CD4-positive, alpha-beta T cell treated with Interleukin-1 beta for 1 hour (primary cell): Measurements from ENCODE around the gene ST3GAL3.

Experiments
- DNase-seq, 2 donors: peaks; one replicate each; pipeline ENCODE4 v3.0.0-alpha.2; 2020 to 2022

The ST3GAL3 gene

DNA sequence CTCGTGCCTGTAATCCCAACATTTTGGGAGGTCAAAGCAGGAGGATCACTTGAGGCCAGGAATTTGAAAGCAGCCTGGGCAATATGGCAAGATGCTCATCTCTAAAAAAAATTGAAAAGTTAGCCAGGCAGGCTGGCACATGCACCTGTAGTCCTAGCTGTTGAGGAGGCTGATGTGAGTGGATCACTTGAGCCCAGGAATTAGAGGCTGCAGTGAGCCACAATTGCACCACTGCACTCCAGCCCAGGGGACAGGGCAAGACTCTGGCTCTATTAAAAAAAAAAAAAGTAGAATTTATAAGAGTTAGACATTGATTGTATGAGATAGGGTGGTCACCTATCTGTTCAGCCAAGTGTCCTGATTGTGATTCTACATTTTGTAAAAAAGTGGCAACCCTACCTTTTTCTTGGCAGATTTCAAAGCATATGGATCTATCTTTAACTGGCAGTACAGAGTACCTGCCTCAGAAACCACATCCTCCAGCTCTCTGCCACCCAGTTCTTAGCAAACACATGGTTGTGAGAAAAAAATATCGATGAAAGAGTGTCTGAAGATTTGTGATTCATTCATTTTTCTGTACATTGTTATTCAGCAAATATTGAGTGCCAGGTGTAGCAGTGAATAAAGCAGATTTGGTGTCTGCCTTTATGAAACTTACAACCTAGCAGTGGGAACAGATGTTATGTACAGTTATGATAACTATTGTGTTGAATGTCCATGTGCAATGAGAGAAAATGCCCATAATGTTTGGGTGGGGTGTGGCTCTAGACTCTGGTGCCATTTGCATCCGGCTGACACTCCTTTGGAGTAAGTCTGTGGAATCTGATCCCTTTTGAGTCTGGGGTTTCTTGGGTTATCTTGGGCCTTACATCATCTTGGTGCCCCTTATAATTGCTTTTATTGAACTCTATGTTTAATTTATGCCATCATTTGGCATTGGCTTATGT, 82.5 kb downstream of the ST3GAL3 start:
- DNase-seq: peak in 1 of 2 donors; percentile 4

DNA sequence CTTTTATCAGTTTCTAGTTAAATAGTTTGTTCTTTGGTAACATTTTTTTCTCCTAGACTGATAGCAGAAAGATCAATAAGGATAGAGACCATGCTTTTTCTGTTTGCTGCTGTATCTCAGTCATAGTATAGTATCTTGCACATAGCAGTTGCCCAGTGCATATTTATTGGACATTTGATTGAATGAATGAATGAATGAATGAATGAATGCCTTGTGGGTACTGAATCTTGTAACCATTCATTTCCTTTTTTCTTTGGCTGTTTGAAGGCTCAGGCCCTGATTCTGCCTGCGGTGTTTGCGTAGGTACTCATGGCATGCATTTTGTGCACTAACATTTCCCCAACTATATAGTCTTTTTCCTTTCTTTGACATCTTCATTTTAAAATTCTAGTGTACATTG, 83.9 kb downstream of the ST3GAL3 start:
- DNase-seq: no peak

DNA sequence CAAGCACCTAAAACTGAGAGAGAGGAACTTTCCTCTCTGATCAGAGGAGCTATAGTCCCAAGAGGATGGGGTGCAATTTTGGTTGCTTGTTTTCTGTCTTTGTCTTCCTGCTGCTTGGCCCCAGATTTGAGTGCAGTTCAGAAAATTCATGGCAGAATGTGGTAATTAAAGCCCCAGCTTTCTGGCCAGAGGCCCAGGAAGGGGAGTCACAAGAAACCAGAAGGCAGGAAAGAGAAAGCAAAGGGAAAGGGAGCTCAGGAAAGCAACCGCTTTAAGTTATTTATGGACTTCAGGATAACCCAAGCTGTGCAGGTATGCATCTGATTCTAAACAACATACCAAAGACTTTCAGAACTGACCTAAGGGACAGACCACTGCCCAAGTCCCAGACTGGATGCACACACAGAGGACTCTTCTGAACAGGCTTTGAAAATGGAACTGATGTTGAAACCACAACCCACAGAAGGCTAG, 88.8 kb downstream of the ST3GAL3 start:
- DNase-seq: no peak

DNA sequence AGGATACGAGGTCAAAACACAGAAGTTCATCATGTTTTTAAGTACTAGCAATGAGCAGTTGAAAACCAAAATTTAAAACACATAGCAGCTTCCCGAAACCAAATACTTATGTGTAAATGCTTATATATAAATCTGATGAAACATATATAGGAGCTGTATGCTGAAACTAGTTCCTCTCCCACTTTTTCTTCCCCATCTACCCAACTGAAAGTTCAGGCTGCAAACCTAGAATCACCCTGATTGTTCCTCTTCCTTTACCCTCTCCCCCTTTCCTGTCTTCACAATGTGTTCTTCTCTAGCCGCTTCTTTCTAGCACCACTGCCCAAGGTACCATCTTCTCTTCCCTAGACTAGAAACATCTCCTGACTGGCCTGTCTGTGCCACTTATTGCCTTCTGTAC, 90.6 kb downstream of the ST3GAL3 start:
- DNase-seq: no peak

DNA sequence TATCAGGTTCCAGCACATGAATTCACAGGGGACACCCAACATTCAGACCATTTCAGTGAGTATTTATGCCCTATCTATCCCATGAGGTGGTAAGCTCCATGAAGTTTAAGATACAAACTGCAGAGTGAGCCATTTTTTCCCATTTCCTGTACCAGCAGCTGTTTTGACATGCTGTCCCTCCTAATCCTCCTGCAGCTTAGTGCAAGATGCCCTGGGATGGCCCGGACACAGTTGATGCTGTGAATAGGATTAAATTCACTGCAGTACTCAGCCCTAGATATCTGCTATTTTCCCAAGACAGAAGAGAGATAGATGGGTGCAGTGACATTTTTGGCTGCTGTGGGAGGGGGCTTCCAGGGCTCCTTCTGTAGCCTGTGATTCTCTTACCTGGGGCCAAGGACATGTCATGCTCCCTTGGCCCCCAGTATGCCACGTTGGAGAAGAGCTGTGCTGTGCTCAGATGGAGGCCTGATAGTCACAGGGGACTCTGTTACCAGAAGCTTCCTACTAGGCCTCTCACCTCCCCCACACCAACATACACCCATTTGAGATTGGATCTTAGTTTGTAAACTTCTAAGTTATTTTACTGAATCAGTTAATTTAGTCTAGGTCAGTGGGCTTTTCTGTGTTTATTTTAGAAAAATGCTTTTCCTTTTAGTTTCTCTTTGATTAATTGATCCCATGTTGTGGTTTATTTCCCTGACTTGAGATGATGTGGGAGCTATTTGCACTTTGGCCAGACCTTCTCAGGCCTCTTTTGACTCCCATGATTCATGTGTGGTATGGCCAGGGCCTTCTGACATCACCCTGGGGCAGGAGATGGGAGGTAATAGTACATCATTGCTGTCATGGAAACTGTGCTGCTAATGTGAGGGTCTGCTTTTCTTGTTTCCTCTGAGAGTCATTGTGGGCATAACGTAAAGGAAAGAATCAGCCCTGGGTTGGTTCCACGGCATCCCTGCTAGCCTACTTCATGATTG, 92.6 kb downstream of the ST3GAL3 start:
- DNase-seq: no peak

DNA sequence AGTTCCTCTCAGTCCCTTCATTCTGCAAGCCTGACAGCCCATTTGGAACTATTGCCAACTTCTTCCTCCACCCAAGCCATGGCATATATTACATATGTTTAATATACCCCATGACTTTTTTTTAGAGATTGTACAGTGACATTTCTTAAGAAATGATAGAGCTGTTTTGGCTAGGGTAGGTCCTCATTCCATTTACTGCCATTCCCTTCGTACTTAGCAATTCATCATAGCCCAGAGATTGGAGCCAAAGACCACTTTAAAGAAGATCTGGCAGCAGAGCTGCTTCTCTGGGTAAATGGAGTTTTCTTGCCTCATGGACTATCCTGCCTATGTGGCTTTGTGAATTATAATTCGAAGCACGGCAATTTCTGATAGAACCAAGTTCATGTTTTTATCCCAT, 93.4 kb downstream of the ST3GAL3 start:
- no peak for DNase-seq

DNA sequence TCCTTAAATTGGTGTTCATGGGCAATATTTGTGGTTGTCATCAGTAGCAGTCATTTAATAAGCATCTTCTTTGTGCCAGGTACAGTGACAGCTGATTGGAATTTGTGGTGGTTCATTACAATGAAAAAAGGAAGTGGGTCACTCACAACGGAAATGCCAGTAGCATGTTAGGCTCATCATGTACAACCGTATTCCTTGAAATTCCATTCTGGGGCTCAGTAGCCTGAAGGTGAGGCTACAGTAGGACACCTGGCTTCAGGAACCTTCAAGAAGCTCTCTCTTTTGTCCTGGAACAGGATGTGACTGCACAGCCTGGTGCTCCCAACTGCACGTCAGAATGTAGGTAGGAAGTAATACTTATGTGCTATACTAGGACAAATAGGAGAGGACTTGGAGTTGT, 93.9 kb downstream of the ST3GAL3 start:
- no peak for DNase-seq

DNA sequence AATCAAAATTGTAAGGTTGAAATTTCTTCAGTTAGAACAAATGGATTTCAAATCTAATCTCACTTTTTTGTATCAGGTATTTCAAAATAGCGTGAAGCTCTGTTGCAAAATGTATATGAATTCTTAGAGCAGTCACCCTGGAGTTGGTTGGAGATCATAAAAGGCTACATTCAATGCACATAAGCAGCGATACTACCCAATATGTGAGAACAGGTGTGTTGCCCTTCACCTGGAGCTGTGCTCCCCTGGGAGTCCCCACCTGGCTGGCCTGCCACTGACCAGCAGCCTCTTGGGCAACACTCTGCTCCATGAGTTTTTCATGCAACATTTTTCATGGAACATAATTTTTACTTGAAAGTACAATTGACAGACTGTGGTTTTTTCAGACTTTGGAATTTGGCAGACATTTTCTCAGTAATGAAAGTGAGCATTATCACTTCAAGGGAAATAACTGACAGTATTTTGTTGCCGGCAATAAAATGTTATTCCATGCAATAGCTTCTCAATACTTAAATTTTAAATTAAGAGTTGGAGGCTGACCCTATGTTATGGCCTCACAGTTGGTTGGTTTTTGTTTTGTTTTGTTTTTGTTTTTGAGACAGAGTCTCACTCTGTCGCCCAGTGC, 95.1 kb downstream of the ST3GAL3 start:
- no peak for DNase-seq

DNA sequence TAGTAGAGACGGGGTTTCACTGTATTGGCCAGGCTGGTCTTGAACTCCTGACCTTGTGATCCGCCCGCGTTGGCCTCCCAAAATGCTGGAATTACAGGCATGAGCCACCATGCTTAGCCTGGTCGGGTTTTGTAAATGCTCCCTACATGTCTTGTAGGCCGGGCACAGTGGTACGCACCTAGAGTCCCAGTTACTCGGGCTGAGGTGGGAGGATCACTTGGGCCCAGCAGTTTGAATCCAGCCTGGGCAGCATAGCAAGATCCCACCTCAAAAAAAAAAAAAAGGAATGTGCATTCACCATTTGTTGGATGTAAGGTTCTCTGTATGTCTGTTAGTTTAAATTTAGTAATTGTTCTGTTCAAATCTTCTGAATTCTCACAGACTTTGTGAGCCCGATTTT, 95.8 kb downstream of the ST3GAL3 start:
- DNase-seq: no peak

DNA sequence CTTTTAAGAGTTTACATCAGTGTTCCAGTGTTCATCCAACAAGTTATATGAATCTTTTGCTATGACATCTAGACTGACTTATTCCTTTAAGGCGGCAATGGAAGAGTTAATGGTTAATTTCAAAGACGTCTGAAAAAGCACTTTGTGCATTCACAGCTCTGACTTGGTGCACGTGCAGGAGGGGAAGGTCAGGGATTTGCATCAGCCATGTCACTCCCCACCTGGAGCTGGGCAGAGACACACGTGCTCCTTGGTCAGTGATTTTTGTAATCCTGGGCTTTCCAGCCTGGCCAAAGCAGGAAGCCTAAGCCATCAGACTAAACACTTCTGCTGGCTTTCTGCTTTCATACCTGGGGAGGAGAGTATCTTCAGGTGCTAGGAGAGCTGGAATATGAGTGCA, 96.3 kb downstream of the ST3GAL3 start:
- no peak for DNase-seq

DNA sequence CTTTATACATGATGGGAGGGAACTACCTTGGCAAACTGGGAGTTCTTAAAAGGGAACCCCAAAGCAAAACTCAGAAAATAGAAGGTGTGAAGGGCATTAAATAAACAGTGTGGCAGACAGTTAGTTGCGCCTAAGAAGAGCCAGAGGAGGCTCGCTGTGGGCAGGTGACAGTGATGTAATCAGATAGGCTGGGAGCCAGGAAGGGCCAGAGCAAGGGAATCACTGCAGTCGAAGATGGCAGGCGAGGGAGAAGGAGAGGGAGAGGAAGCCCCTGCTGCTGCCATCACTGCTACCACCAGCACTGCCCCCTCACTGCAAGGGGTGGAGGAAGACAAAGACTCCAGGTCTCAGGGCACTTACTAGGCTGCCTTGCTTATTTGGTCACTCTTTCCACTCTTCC, 97.2 kb downstream of the ST3GAL3 start:
- DNase-seq: no peak

DNA sequence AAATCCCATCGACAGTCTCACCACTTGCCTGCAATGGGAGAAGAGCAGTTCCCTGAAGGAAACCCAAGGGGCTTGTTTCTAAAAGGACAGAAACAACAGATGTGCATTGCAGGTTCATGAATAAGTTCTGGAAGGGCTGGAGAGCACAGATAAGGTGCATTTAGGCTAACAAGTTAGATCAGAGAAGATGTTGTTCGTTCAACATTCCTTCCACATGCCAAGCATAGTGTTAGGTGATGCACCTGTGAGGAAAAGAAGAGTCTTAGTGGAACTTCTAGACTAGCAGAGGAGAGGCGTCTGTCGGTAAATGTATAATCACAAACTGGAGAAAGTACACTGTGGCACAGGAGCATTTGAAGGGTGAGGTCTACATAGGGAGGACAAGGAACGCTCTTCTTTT, 98.0 kb downstream of the ST3GAL3 start:
- DNase-seq: no peak

DNA sequence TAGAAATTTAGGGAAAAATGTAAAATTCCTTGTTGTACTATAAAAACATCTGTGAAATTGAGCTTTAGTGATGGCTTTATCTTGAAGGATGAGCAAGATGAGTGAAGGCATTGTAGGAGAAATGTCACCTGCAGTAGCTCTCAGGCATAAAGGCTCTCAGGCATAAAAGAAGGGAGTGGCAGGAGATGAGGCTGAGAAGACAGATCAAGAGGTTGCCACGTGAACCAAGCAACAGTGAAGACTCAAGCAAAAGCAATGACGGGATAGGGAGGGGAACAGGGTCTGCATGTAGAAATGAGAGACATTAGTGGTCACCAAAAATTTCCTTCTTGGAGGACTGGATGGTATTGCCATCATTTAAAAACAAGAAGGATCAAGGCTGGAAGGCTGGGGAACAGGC, 98.8 kb downstream of the ST3GAL3 start:
- no peak for DNase-seq

DNA sequence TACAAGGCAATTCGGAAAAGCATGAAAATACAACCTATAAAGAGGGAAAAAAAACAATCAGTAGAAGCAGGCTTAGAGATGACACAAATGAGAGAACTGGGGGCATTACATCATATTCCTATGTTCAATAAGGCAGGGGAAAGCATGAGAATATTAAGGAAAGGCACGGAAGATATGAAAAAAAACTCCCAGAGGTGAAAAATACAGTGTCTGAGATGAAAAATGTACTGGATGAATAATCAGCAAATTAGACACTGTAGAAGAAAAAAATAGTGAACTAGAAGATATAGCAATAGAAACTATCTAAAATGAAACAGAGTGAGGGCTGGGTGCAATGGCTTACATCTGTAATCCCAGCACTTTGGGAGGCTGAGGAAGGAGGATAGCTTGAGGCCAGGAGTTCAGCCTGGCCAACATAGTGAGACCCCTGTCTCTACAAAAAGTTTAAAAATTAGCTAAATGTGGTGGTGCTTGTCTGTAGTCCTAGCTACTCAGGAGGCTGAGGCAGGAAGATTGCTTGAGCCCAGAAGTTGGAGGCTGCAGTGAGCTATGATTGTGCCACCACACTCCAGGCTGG, 101.8 kb downstream of the ST3GAL3 start:
- DNase-seq: no peak

DNA sequence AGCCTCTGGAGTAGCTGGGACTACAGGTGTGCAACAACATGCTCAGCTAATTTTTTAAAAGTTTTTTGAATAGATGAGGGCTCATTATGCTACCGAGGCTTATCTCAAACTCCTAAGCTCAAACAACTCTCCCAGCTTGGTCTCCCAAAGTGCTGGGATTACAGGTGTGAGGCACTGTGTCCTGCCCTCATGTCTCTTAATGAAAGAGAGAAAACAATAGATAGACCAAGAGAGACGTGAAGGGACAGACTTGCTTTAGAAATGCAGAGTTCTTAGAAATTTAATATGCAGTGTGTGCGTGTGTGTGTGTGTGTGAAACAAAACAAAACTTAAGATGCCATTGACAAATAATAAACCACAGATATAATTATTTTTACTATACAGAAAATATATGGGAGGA, 105.2 kb downstream of the ST3GAL3 start:
- DNase-seq: no peak

DNA sequence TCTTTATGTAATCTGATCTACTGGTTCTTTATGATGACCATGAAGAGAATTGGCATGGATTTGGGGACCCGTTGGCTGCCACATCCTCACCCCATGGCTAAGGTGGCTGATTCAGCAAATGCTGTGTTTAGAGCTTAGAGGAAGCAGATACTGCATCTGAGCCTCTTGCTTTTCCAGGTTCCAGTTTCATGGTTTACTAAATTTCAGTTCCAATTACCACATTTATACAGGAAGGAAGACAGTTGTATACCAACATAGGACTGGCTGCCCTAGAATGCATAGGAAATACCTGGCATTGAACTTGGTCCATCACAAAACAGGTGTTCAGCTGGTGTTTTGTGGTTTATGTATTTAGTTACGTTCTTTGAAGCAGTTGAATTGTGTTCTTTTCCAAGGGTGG, 107.1 kb downstream of the ST3GAL3 start:
- no peak for DNase-seq

DNA sequence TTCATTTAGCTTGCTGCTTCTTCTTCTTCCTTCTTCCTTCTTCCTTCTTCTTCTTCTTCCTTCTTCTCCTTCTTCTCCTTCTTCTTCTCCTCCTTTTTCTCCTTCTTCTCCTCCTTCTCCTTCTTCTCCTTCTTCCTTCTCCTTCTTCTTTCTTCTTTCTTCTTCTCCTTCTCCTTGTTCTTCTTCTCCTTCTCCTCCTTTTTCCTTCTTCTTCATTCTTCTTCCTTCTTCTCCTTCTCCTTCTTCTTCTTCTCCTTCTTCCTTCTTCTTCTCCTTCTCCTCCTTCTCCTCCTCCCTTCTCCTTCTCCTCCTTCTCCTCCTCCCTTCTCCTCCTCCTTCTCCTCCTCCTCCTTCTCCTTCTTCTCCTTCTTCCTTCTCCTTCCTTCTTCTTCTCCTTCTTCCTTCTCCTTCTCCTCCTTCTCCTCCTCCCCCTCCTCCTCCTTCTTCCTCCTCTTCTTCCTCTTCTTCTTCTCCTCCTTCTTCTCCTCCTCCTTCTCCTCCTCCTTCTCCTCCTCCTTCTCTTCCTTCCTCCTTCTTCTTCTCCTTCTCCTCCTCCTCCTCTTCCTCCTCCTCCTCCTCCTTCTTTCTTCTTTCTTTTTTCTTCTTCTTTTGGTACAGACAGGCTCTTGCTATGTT, 110.1 kb downstream of the ST3GAL3 start:
- no peak for DNase-seq

DNA sequence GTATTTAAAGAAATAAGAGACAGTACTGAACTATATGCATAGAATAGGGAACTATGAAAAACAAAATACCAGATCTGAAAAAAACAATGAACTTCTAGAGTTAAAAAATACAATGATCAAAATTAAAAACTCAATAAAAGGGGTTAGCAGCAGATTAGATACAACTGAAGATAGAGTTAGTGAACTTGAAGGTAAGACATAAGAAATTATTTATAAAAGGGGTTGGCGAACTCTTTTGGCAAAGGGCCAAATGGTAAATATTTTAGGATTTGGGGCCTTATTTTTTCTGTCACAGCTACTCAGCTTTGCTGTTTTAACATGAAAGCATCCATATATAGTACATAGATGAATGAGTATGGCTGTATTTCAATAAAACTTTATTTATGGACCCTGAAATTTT, 111.4 kb downstream of the ST3GAL3 start:
- no peak for DNase-seq

DNA sequence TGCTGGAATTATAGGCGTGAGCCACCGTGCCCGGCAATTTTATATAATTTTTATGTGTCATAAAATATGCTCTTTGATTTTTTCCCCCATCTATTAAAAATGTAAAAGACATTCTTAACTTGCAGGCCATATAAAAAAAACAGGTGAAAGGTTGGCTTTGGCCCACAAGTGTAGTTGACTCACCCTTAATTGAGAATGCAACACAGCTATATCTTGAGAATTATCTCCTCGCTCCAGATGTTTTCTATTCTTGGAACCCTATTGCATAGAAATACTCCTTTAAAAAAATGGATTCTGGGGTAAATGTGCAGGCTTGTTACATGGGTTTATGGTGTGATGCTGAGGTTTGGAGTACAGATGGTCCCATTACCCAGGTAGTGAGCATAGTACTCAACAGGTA, 112.0 kb downstream of the ST3GAL3 start:
- DNase-seq: no peak

DNA sequence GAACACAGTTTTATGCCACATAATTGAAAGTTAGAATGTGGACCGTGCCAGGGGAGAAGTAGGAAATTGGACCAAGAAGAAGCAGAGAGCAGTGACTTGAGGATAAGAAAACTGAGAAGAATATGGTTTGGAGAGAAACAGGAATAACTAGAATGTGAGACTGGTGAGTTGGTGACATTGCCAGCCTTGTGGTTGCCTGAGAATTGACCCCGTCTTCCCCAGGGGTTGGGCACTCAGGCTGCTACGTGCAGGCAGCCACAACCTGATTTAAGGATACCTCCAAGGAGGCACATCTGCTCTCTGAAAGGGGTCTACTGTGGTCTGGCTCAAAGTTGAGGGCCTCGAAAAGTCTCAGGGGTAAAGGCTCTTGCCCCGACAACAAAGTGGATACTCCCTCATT, 114.1 kb downstream of the ST3GAL3 start:
- no peak for DNase-seq

DNA sequence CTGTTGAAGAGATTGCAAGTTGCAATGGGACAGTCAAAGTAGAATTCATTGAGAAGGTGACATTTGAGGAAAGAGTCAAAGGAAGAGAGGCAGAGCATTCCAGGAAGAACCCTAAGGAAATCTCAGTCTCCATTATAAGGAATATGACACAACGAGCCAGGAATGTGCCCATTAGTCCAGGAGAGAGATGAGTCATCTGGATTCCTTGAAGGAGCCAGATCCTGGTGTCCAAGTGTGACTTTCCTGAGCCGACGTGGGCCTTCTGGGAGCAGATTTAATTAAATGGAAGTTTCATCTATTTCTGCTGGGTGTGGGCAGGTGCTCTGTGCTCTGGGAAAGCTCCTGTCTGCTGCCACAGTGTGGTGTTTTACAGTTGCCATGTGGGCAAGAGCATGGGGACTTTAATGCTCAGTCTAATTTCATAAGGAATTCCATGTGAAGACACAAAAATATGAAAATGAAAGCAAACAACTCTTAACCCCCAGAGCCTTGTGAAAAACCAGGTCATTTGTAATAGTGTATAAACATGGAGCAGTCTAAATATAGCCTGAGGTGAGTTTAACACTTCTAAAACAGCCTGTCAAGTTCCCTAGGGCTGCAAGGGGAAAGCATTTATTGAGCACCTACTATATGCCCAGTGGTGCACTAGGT, 114.8 kb downstream of the ST3GAL3 start:
- no peak for DNase-seq

DNA sequence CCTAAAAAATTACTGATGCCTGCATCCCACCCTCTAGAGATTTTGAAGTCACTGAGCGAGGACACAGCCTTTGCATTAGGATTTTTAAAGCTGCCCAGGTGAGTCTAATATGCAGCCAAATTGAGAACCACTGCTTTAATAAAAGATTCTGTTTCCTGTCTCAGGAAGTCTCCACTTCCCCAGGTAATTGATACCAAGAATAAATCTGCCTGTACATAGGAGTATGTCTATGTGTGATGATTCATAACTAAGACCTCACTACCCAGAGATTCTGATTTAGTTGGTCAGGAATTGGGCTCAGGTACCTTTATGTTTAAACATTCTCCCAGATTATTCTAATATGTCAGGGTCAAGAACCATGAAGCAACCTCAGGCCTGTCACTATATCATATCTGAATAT, 117.5 kb downstream of the ST3GAL3 start:
- no peak for DNase-seq
